GM12878 (cell line): ENCODE results near the gene HOXC5. TPM values are rescaled to one million over a fixed set of nuclear protein-coding genes. Genes with fewer than 3 reads are reported as not detected.

Experiments used
- ATAC-seq: fragments of 200-7000 bp; cut with Tn5 transposase; 3 replicates; pipeline ENCODE4 v1.9.1; 2020; ENCODE audit warnings: mild to moderate bottlenecking, moderate library complexity
- BruUV-seq: library from RNA; stranded (reverse); fragments of 400-500 nt; replicated peaks from 2 replicates; lab custom pipeline; 2021; lab: Mats Ljungman, UMichigan
- CTCF ChIA-PET: fragments of 300-600 bp; sonication (Branson Sonifier 250); formaldehyde crosslinking; extraction: SDS; loops from one replicate; lab custom pipeline; 2021; ENCODE audit warnings: inconsistent platforms; lab: Yijun Ruan, JAX
- POLR2A ChIA-PET: fragments of 350-600 bp; formaldehyde crosslinking; extraction: SDS; loops from one replicate; lab custom pipeline; 2021; ENCODE audit warnings: inconsistent platforms; lab: Charles Lee
- RAD21 ChIA-PET: fragments of 300-600 bp; sonication (Branson Sonifier 250); formaldehyde crosslinking; loops from one replicate; lab custom pipeline; 2023; ENCODE audit warnings: antibody characterized with exemption; ENCODE audit not compliant: unreplicated experiment; lab: Charles Lee
- SMC1A ChIA-PET: fragments of 300-600 bp; sonication (Branson Sonifier 250); formaldehyde crosslinking; loops from one replicate; lab custom pipeline; 2023; ENCODE audit not compliant: unreplicated experiment, uncharacterized antibody; lab: Charles Lee
- DNase-seq: peaks from one replicate; pipeline ENCODE4 v3.0.0-alpha.2; 2011; ENCODE audit warnings: low read depth, low spot score
- FAIRE-seq: peaks from 3 replicates; lab custom pipeline; 2011; peaks lifted over from hg19 to GRCh38; lab: Jason Lieb, UNC
- H2AFZ ChIP-seq: 2 replicates; pipeline ENCODE4 v1.6.0; 2011; ENCODE audit warnings: low read depth, low read length, control low read depth; ENCODE audit not compliant: control insufficient read depth
- H3K27ac ChIP-seq: 2 replicates; pipeline ENCODE4 v1.5.1; 2011; ENCODE audit warnings: control low read depth; ENCODE audit not compliant: control insufficient read depth, insufficient read depth
- H3K27me3 ChIP-seq, 2 experiments: replicated peaks in 1 of 2; 2 replicates each; pipeline versions ENCODE4 v1.6.0 to v1.6.1; 2011; ENCODE audit warnings: low read length in 1 of 2; ENCODE audit not compliant: control insufficient read depth in 2 of 2, insufficient read depth in 2 of 2
- H3K36me3 ChIP-seq, 2 experiments: 2 replicates each; pipeline ENCODE4 v1.5.1; 2011; ENCODE audit warnings: low read length in 1 of 2; ENCODE audit not compliant: control insufficient read depth in 2 of 2, insufficient read depth in 2 of 2
- H3K4me1 ChIP-seq: 2 replicates; pipeline ENCODE4 v1.6.1; 2011; ENCODE audit warnings: mild to moderate bottlenecking, low read length, moderate library complexity, mixed read lengths; ENCODE audit not compliant: control insufficient read depth, insufficient read depth
- H3K4me2 ChIP-seq: 2 replicates; pipeline ENCODE4 v1.6.0; 2011; ENCODE audit warnings: control low read depth; ENCODE audit not compliant: control insufficient read depth, insufficient read depth
- H3K4me3 ChIP-seq: fragments of 200-600 bp; sonication (generic); 2 replicates; pipeline ENCODE4 v1.5.1; 2016
- H3K79me2 ChIP-seq: 2 replicates; pipeline ENCODE4 v1.6.0; 2011; ENCODE audit warnings: low read length; ENCODE audit not compliant: control insufficient read depth, insufficient read depth
- H3K9ac ChIP-seq: 2 replicates; pipeline ENCODE4 v1.8.0; 2011; ENCODE audit warnings: low read length, control low read depth, mixed read lengths; ENCODE audit not compliant: control insufficient read depth, insufficient read depth
- H3K9me3 ChIP-seq: replicated peaks from 3 replicates; pipeline ENCODE4 v1.5.1; 2011; ENCODE audit warnings: mild to moderate bottlenecking, low read length; ENCODE audit not compliant: control insufficient read depth, insufficient read depth
- H4K20me1 ChIP-seq: 2 replicates; pipeline ENCODE4 v1.6.0; 2011; ENCODE audit not compliant: control insufficient read depth, insufficient read depth
- ASH2L ChIP-seq: fragments of 300-600, 200-600 bp; sonication (generic); IDR thresholded peaks from 2 replicates; pipeline ENCODE4 v1.6.1; 2017; ENCODE audit warnings: low read depth, mild to moderate bottlenecking, borderline replicate concordance
- FOXM1 ChIP-seq: IDR thresholded peaks from 2 replicates; pipeline ENCODE4 v1.6.1; 2012; ENCODE audit warnings: low read depth, mild to moderate bottlenecking, inconsistent platforms, low read length, moderate library complexity
- HCFC1 ChIP-seq: fragments of 150-350 bp; IDR thresholded peaks from 2 replicates; pipeline ENCODE4 v1.6.1; 2014; ENCODE audit warnings: low read length
- IRF4 ChIP-seq: IDR thresholded peaks from 2 replicates; pipeline ENCODE4 v1.6.1; 2011; ENCODE audit warnings: low read depth, low read length
- MXI1 ChIP-seq: fragments of 150-350 bp; IDR thresholded peaks from 2 replicates; pipeline ENCODE4 v1.6.1; 2011; ENCODE audit warnings: low read depth, mild to moderate bottlenecking, inconsistent platforms, low read length, improper control_type of control experiment
- PAX8 ChIP-seq: fragments of 450-650 bp; IDR thresholded peaks from 2 replicates; pipeline ENCODE4 v1.6.1; 2017; ENCODE audit warnings: mild to moderate bottlenecking, moderate library complexity
- SPI1 ChIP-seq: IDR thresholded peaks from 2 replicates; pipeline ENCODE4 v1.6.1; 2011; ENCODE audit warnings: low read depth, mild to moderate bottlenecking, low read length, moderate library complexity, borderline replicate concordance; ENCODE audit not compliant: insufficient read depth
- SUPT20H ChIP-seq: IDR thresholded peaks from 2 replicates; pipeline ENCODE4 v1.6.1; 2011; ENCODE audit warnings: low read depth, mild to moderate bottlenecking, low read length, moderate library complexity, borderline replicate concordance; ENCODE audit not compliant: control insufficient read depth
- ZNF274 ChIP-seq: IDR thresholded peaks from one replicate; pipeline ENCODE4 v1.8.0; 2011; ENCODE audit not compliant: insufficient read length, insufficient read depth
- ZZZ3 ChIP-seq: IDR thresholded peaks from 2 replicates; pipeline ENCODE4 v1.6.1; 2011; ENCODE audit warnings: low read depth; ENCODE audit not compliant: control insufficient read depth, insufficient read length
- WGBS: methylation state at CpG from one replicate; pipeline ENCODE4 v1.1.6; 2016; ENCODE audit warnings: low lambda C conversion rate; ENCODE audit not compliant: insufficient replicate concordance, insufficient coverage; ENCODE audit errors: missing lambda C conversion rate; 5-methylcytosine and 5-hydroxymethylcytosine counted together
- in situ Hi-C: fragments of 300-500 bp; cut with MboI; formaldehyde crosslinking; loops from 9 replicates; pipeline ENCODE4 v1.14.3; 2018; ENCODE audit warnings: mixed read lengths
- intact Hi-C: fragments of 100-400 bp; cut with micrococcal nuclease; formaldehyde crosslinking; loops from one replicate; pipeline ENCODE4 v1.14.2; 2022; ENCODE audit not compliant: unreplicated experiment
- polyA plus RNA-seq, 11 experiments: library from polyadenylated mRNA; depleted of rRNA in 4 of 11; unstranded in 6 of 11; stranded (reverse) in 5 of 11; fragments of >200 nt; fragmentation: Nextera tagmentation in 4 of 11; fragmentation: Illumina TruSeq in 1 of 11; extraction: Ambion mirVana in 4 of 11; extraction: Trizol in 1 of 11; gene quantifications; 1 replicate in 1 of 11; 2 replicates in 10 of 11; pipeline versions ENCODE4 v1.2.1 to v1.2.3, GENCODE V29; 2011 to 2016; ENCODE audit warnings: inconsistent platforms in 2 of 11, missing spikeins in 2 of 11, low read depth in 1 of 11
- total RNA-seq, 4 experiments: library from RNA; depleted of rRNA in 3 of 4; stranded (reverse); fragments of >200 nt in 3 of 4; fragmentation: Illumina TruSeq in 1 of 4; extraction: Trizol in 1 of 4; gene quantifications; 2 replicates each; pipeline versions ENCODE4 v1.2.1 to v1.2.3, GENCODE V29; 2013 to 2021
- TF ChIP-seq, protein P1 (sequence below): fragments of 450-650 bp; IDR thresholded peaks from 2 replicates; pipeline ENCODE4 v1.6.1; 2016; ENCODE audit warnings: mild to moderate bottlenecking, moderate library complexity, borderline replicate concordance
- TF ChIP-seq, protein P2 (sequence below): fragments of 450-650 bp; IDR thresholded peaks from 2 replicates; pipeline ENCODE4 v1.6.1; 2017; ENCODE audit warnings: borderline replicate concordance
- TF ChIP-seq, protein P3 (sequence below): fragments of 450-650 bp; IDR thresholded peaks from 2 replicates; pipeline ENCODE4 v1.6.1; 2017; ENCODE audit warnings: mild to moderate bottlenecking
- TF ChIP-seq, protein P4 (sequence below): IDR thresholded peaks from 2 replicates; pipeline ENCODE4 v1.6.1; 2012; ENCODE audit warnings: low read depth, low read length, improper control_type of control experiment
- TF ChIP-seq, protein P5 (sequence below): IDR thresholded peaks from 2 replicates; pipeline ENCODE4 v1.6.1; 2012; ENCODE audit warnings: low read depth, low read length, improper control_type of control experiment

The HOXC5 gene
- total and polyA plus RNA-seq, 10 of the 15 experiments (the other 5 are each of a cell fraction or from before 2014, with no cell fraction given), result 0.11 TPM; not detected in 9

DNA sequence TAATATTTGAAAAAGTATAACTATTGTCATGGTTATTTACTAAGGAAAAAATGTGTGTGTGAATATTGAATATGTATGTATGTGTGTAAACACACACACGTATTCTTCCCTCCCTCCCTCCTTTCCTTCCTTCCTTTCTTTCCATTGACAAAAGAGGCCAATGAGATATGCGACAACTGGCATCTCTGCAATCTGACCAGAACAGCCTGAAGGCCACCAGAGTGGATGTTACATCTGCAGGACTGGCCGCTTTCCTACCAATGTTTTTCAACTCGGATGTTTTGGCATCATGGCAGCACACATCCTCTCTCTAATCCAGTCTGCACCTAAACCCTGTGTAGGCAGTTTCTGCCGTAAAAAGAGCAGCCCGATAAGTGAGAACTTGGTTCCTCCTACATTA lies 41.5 kb downstream of the HOXC5 start:
- Histone ChIP-seq H3K4me1 (no peaks in the 10 kb centered on the region), H3K9ac (no peak overlapping the region), H3K36me3 (no peaks in the 10 kb centered on the region), H3K27ac (no peak overlapping the region), H3K4me3 (no peak overlapping the region), H3K9me3 (no peaks in the 10 kb centered on the region), H4K20me1 (no peaks in the 10 kb centered on the region), H3K4me2 (no peak overlapping the region), H2AFZ (no peak overlapping the region), H3K27me3 (no peaks in the 10 kb centered on the region), H3K79me2 (no peaks in the 10 kb centered on the region)
- DNase-seq, result no peak
- FAIRE-seq, result no peak
- no peak for ATAC-seq
- RAD21 ChIA-PET, result no interaction called here
- intact Hi-C loops (no loop called here), in situ Hi-C loops (no loop called here)
- 56% methylated on average over 6 of the region's 6 CpGs for WGBS
- POLR2A ChIA-PET, result no interaction called here
- CTCF ChIA-PET, result interaction anchor here (1.1 kb wide), 1 partner anchor 131 kb away, joined by 4 read pairs; no protein-coding TSS in a partner anchor
- SMC1A ChIA-PET, result no interaction called here
- BruUV-seq, result no TSS peak
- no peak for TF ChIP-seq HCFC1
- TF ChIP-seq FOXM1, result no peak
- TF ChIP-seq, protein P1, sequence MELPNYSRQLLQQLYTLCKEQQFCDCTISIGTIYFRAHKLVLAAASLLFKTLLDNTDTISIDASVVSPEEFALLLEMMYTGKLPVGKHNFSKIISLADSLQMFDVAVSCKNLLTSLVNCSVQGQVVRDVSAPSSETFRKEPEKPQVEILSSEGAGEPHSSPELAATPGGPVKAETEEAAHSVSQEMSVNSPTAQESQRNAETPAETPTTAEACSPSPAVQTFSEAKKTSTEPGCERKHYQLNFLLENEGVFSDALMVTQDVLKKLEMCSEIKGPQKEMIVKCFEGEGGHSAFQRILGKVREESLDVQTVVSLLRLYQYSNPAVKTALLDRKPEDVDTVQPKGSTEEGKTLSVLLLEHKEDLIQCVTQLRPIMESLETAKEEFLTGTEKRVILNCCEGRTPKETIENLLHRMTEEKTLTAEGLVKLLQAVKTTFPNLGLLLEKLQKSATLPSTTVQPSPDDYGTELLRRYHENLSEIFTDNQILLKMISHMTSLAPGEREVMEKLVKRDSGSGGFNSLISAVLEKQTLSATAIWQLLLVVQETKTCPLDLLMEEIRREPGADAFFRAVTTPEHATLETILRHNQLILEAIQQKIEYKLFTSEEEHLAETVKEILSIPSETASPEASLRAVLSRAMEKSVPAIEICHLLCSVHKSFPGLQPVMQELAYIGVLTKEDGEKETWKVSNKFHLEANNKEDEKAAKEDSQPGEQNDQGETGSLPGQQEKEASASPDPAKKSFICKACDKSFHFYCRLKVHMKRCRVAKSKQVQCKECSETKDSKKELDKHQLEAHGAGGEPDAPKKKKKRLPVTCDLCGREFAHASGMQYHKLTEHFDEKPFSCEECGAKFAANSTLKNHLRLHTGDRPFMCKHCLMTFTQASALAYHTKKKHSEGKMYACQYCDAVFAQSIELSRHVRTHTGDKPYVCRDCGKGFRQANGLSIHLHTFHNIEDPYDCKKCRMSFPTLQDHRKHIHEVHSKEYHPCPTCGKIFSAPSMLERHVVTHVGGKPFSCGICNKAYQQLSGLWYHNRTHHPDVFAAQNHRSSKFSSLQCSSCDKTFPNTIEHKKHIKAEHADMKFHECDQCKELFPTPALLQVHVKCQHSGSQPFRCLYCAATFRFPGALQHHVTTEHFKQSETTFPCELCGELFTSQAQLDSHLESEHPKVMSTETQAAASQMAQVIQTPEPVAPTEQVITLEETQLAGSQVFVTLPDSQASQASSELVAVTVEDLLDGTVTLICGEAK, result no peak
- TF ChIP-seq, protein P2, sequence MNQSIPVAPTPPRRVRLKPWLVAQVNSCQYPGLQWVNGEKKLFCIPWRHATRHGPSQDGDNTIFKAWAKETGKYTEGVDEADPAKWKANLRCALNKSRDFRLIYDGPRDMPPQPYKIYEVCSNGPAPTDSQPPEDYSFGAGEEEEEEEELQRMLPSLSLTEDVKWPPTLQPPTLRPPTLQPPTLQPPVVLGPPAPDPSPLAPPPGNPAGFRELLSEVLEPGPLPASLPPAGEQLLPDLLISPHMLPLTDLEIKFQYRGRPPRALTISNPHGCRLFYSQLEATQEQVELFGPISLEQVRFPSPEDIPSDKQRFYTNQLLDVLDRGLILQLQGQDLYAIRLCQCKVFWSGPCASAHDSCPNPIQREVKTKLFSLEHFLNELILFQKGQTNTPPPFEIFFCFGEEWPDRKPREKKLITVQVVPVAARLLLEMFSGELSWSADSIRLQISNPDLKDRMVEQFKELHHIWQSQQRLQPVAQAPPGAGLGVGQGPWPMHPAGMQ, result no peak
- TF ChIP-seq MXI1, result no peak
- no peak for TF ChIP-seq ZNF274
- no peak for TF ChIP-seq SPI1
- TF ChIP-seq, protein P3, sequence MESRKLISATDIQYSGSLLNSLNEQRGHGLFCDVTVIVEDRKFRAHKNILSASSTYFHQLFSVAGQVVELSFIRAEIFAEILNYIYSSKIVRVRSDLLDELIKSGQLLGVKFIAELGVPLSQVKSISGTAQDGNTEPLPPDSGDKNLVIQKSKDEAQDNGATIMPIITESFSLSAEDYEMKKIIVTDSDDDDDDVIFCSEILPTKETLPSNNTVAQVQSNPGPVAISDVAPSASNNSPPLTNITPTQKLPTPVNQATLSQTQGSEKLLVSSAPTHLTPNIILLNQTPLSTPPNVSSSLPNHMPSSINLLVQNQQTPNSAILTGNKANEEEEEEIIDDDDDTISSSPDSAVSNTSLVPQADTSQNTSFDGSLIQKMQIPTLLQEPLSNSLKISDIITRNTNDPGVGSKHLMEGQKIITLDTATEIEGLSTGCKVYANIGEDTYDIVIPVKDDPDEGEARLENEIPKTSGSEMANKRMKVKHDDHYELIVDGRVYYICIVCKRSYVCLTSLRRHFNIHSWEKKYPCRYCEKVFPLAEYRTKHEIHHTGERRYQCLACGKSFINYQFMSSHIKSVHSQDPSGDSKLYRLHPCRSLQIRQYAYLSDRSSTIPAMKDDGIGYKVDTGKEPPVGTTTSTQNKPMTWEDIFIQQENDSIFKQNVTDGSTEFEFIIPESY, result no peak
- no peak for TF ChIP-seq SUPT20H
- TF ChIP-seq ZZZ3, result no peak
- TF ChIP-seq PAX8, result no peak
- TF ChIP-seq, protein P4, sequence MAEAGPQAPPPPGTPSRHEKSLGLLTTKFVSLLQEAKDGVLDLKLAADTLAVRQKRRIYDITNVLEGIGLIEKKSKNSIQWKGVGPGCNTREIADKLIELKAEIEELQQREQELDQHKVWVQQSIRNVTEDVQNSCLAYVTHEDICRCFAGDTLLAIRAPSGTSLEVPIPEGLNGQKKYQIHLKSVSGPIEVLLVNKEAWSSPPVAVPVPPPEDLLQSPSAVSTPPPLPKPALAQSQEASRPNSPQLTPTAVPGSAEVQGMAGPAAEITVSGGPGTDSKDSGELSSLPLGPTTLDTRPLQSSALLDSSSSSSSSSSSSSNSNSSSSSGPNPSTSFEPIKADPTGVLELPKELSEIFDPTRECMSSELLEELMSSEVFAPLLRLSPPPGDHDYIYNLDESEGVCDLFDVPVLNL, result no peak
- TF ChIP-seq, protein P5, sequence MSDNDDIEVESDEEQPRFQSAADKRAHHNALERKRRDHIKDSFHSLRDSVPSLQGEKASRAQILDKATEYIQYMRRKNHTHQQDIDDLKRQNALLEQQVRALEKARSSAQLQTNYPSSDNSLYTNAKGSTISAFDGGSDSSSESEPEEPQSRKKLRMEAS, result no peak
- no peak for TF ChIP-seq IRF4
- TF ChIP-seq ASH2L, result no peak
